ENCODE results near the gene MTR. TPM values are rescaled to one million over a fixed set of nuclear protein-coding genes. Genes with fewer than 3 reads are reported as not detected.

The MTR gene
- total and polyA plus RNA-seq, 2 experiments from 2014 or later, result 17.2 to 25.9 TPM

- Histone ChIP-seq H3K9me3 (ENCODE audit: low read depth) (no peaks in the 10 kb centered on the region), H3K4me1 (ENCODE audit: insufficient read depth) (no peaks in the 10 kb centered on the region), H3K4me3 (no peak overlapping the region), H3K27ac (no peak overlapping the region), H3K9ac (no peak overlapping the region), H3K27me3 (replicated peaks; ENCODE audit: insufficient read depth) (no peaks in the 10 kb centered on the region), H4K20me1 (ENCODE audit: insufficient read depth) (no peaks in the 10 kb centered on the region), H3K9me2 (ENCODE audit: insufficient read depth) (no peaks in the 10 kb centered on the region), H3K36me3 (ENCODE audit: low read depth) (no peaks in the 10 kb centered on the region), H2AFZ (no peak overlapping the region), H3F3A (ENCODE audit: insufficient read depth) (no peaks in the 10 kb centered on the region), H3K4me2 (ENCODE audit: unreplicated experiment) (no peak overlapping the region), H3K79me2 (ENCODE audit: insufficient read depth) (no peaks in the 10 kb centered on the region)
- no peak for DNase-seq
- no peak for TF ChIP-seq EZH2 (IDR thresholded peaks at IDR 0.05; ENCODE audit: insufficient read depth, poor library complexity, severe bottlenecking)
- no peak for TF ChIP-seq EZH2phosphoT487 (IDR thresholded peaks at IDR 0.05; ENCODE audit: insufficient read depth, low read depth)
- in situ Hi-C loops (cut with MboI), result no loop called here
- WGBS, 2 experiments (ENCODE audit: low coverage in 1 of 2, low lambda C conversion rate in 2 of 2, missing lambda C conversion rate in 2 of 2), result 0% methylated on average over 2 of the region's 2 CpGs
Observed at GRCh38 chr1:236944556-236944955, 149.5 kb downstream of the MTR start.

- no peaks in the 10 kb centered on the region for H3K27me3 ChIP-seq (replicated peaks; ENCODE audit: insufficient read depth)
- 40 to 42% methylated on average over 3 of the region's 3 CpGs for WGBS, 2 experiments (ENCODE audit: low coverage in 1 of 2, low lambda C conversion rate in 2 of 2, missing lambda C conversion rate in 2 of 2)
- H2AFZ ChIP-seq, result no peak overlapping the region
- no peak for DNase-seq
- TF ChIP-seq EZH2 (IDR thresholded peaks at IDR 0.05; ENCODE audit: insufficient read depth, poor library complexity, severe bottlenecking) (no peak), EZH2phosphoT487 (IDR thresholded peaks at IDR 0.05; ENCODE audit: insufficient read depth, low read depth) (no peak)
- no peaks in the 10 kb centered on the region for H3K79me2 ChIP-seq (ENCODE audit: insufficient read depth)
- H3F3A ChIP-seq (ENCODE audit: insufficient read depth), result no peaks in the 10 kb centered on the region
- no peak overlapping the region for H3K4me2 ChIP-seq (ENCODE audit: unreplicated experiment)
- no peaks in the 10 kb centered on the region for H3K9me2 ChIP-seq (ENCODE audit: insufficient read depth)
- in situ Hi-C loops (cut with MboI), result no loop called here
- H3K4me3 ChIP-seq, result no peak overlapping the region
- H3K27ac ChIP-seq, result no peak overlapping the region
- H3K9ac ChIP-seq, result no peak overlapping the region
- no peaks in the 10 kb centered on the region for H3K4me1 ChIP-seq (ENCODE audit: insufficient read depth)
- no peaks in the 10 kb centered on the region for H3K36me3 ChIP-seq (ENCODE audit: low read depth)
- H4K20me1 ChIP-seq (ENCODE audit: insufficient read depth), result no peaks in the 10 kb centered on the region
- H3K9me3 ChIP-seq (ENCODE audit: low read depth), result no peaks in the 10 kb centered on the region
Observed at GRCh38 chr1:236945002-236945401, 149.9 kb downstream of the MTR start.

- Histone ChIP-seq H3K9me3 (ENCODE audit: low read depth) (no peaks in the 10 kb centered on the region), H2AFZ (no peak overlapping the region), H3K79me2 (ENCODE audit: insufficient read depth) (no peaks in the 10 kb centered on the region), H4K20me1 (ENCODE audit: insufficient read depth) (no peaks in the 10 kb centered on the region), H3K9me2 (ENCODE audit: insufficient read depth) (no peaks in the 10 kb centered on the region), H3K27me3 (replicated peaks; ENCODE audit: insufficient read depth) (no peaks in the 10 kb centered on the region), H3K4me1 (ENCODE audit: insufficient read depth) (no peaks in the 10 kb centered on the region), H3K9ac (no peak overlapping the region), H3K27ac (no peak overlapping the region), H3F3A (ENCODE audit: insufficient read depth) (no peaks in the 10 kb centered on the region), H3K4me2 (ENCODE audit: unreplicated experiment) (no peak overlapping the region), H3K4me3 (no peak overlapping the region), H3K36me3 (ENCODE audit: low read depth) (no peaks in the 10 kb centered on the region)
- in situ Hi-C loops (cut with MboI), result no loop called here
- TF ChIP-seq EZH2phosphoT487 (IDR thresholded peaks at IDR 0.05; ENCODE audit: insufficient read depth, low read depth) (no peak), EZH2 (IDR thresholded peaks at IDR 0.05; ENCODE audit: insufficient read depth, poor library complexity, severe bottlenecking) (no peak)
- 20 to 24% methylated on average over 8 of the region's 8 CpGs for WGBS, 2 experiments (ENCODE audit: low coverage in 1 of 2, low lambda C conversion rate in 2 of 2, missing lambda C conversion rate in 2 of 2)
- DNase-seq, result no peak
Observed at GRCh38 chr1:236947794-236948193, 152.7 kb downstream of the MTR start.

GRCh38 chr1:236948381-236948780, 153.3 kb downstream of the MTR start:
- Histone ChIP-seq H3K27ac (no peak overlapping the region), H3K9me3 (ENCODE audit: low read depth) (no peaks in the 10 kb centered on the region), H3K27me3 (replicated peaks; ENCODE audit: insufficient read depth) (no peaks in the 10 kb centered on the region), H3K9ac (no peak overlapping the region), H3K4me2 (ENCODE audit: unreplicated experiment) (no peak overlapping the region), H3K9me2 (ENCODE audit: insufficient read depth) (no peaks in the 10 kb centered on the region), H3K36me3 (ENCODE audit: low read depth) (no peaks in the 10 kb centered on the region), H3F3A (ENCODE audit: insufficient read depth) (no peaks in the 10 kb centered on the region), H4K20me1 (ENCODE audit: insufficient read depth) (no peaks in the 10 kb centered on the region), H3K79me2 (ENCODE audit: insufficient read depth) (no peaks in the 10 kb centered on the region), H2AFZ (no peak overlapping the region), H3K4me3 (no peak overlapping the region), H3K4me1 (ENCODE audit: insufficient read depth) (no peaks in the 10 kb centered on the region)
- in situ Hi-C loops (cut with MboI), result no loop called here
- TF ChIP-seq EZH2phosphoT487 (IDR thresholded peaks at IDR 0.05; ENCODE audit: insufficient read depth, low read depth), result no peak
- no peak for TF ChIP-seq EZH2 (IDR thresholded peaks at IDR 0.05; ENCODE audit: insufficient read depth, poor library complexity, severe bottlenecking)
- no peak for DNase-seq
- WGBS, 2 experiments (ENCODE audit: low coverage in 1 of 2, low lambda C conversion rate in 2 of 2, missing lambda C conversion rate in 2 of 2), result 35 to 50% methylated on average over 4 of the region's 4 CpGs

GRCh38 chr1:236948996-236949395, 153.9 kb downstream of the MTR start:
- no peak for DNase-seq
- Histone ChIP-seq H3K9me2 (ENCODE audit: insufficient read depth) (no peaks in the 10 kb centered on the region), H3K79me2 (ENCODE audit: insufficient read depth) (no peaks in the 10 kb centered on the region), H3K4me2 (ENCODE audit: unreplicated experiment) (no peak overlapping the region), H2AFZ (no peak overlapping the region), H3K4me1 (ENCODE audit: insufficient read depth) (no peaks in the 10 kb centered on the region), H3F3A (ENCODE audit: insufficient read depth) (no peaks in the 10 kb centered on the region), H3K36me3 (ENCODE audit: low read depth) (no peaks in the 10 kb centered on the region), H3K27me3 (replicated peaks; ENCODE audit: insufficient read depth) (no peaks in the 10 kb centered on the region), H3K27ac (no peak overlapping the region), H4K20me1 (ENCODE audit: insufficient read depth) (no peaks in the 10 kb centered on the region), H3K9me3 (ENCODE audit: low read depth) (no peaks in the 10 kb centered on the region), H3K4me3 (no peak overlapping the region), H3K9ac (no peak overlapping the region)
- TF ChIP-seq EZH2 (IDR thresholded peaks at IDR 0.05; ENCODE audit: insufficient read depth, poor library complexity, severe bottlenecking), result no peak
- in situ Hi-C loops (cut with MboI), result no loop called here
- WGBS, 2 experiments (ENCODE audit: low coverage in 1 of 2, low lambda C conversion rate in 2 of 2, missing lambda C conversion rate in 2 of 2), result 17 to 21% methylated on average over 6 of the region's 6 CpGs
